ENCODE measurements around the gene PRDM16. TPM values are rescaled to one million over a fixed set of nuclear protein-coding genes. Genes with fewer than 3 reads are reported as not detected.

Gene PRDM16
- total RNA-seq, 1 experiment from 2014 or later, result 5.3 TPM

DNA sequence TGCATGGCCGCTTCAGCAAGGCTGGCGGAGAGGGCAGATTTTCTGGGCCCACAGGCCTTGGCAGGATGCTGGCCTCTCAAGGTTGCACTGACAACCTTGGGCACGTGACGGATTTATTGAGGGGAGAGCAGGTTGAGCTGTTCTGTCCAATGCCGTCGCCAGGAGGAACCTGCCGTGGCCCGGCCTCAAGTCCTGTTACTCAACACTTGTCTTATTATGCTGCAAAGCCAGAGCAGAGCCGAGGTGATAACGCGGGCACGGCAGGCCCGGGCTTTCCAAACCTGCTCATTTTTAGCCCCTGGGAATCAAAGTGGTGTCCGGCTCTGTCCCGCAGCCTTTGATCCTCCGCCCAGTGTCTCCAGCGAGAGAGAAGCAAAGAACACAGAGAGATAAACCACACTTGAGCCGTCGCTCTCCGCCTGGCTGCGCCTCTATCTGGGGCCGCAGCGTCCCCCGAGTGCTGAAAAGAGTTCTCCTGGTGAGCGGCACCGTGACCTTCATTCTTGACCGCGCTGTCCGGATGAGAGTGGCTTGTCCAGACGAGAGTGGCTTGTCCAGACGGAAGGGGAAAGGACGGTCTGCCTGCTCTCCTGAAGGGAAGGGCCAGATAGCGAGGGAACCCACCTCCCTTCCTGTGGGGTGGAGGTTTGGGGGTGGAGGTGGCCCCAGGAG lies 223.2 kb downstream of the PRDM16 start:
- POLR2A ChIA-PET, result no interaction called here
- peaks cover 22% of the 10 kb centered on the region for H3K4me1 Mint-ChIP-seq (ENCODE audit: low read depth, unreplicated experiment)
- CTCF ChIA-PET, result interaction anchor here (1.6 kb wide), 1 partner anchor 28 kb away, joined by 6 read pairs; no protein-coding TSS in a partner anchor
- DNase-seq, result peak; percentile 46 to 65
- H3K36me3 Mint-ChIP-seq (ENCODE audit: insufficient read depth, unreplicated experiment), result peaks cover 6% of the 10 kb centered on the region
- no peaks in the 10 kb centered on the region for H3K9me3 Mint-ChIP-seq (ENCODE audit: unreplicated experiment)
- BruUV-seq (replicated peaks), result no TSS peak
- peaks cover 44% of the 10 kb centered on the region for H3K4me1 ChIP-seq
- peak overlapping the region; percentile 36 for H3K4me3 Mint-ChIP-seq (ENCODE audit: unreplicated experiment)
- no peaks in the 10 kb centered on the region for H3K27me3 ChIP-seq (replicated peaks; ENCODE audit: control insufficient read depth, insufficient read depth, low read length)
- TF ChIP-seq, protein P1, sequence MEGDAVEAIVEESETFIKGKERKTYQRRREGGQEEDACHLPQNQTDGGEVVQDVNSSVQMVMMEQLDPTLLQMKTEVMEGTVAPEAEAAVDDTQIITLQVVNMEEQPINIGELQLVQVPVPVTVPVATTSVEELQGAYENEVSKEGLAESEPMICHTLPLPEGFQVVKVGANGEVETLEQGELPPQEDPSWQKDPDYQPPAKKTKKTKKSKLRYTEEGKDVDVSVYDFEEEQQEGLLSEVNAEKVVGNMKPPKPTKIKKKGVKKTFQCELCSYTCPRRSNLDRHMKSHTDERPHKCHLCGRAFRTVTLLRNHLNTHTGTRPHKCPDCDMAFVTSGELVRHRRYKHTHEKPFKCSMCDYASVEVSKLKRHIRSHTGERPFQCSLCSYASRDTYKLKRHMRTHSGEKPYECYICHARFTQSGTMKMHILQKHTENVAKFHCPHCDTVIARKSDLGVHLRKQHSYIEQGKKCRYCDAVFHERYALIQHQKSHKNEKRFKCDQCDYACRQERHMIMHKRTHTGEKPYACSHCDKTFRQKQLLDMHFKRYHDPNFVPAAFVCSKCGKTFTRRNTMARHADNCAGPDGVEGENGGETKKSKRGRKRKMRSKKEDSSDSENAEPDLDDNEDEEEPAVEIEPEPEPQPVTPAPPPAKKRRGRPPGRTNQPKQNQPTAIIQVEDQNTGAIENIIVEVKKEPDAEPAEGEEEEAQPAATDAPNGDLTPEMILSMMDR (IDR thresholded peaks at IDR 0.05; ENCODE audit: insufficient read depth in 1 of 2, low read depth in 1 of 2, low read length in 1 of 2, severe bottlenecking in 1 of 2, unreplicated experiment in 1 of 2), result no peak
- intact Hi-C loops (cut with micrococcal nuclease; ENCODE audit: unreplicated experiment), result no loop called here
- H3K4me3 ChIP-seq (ENCODE audit: low read depth, low read length), result no peak overlapping the region
- no peaks in the 10 kb centered on the region for H3K9me3 ChIP-seq
- peak overlapping the region; percentile 33 for H3K27ac Mint-ChIP-seq (ENCODE audit: unreplicated experiment)
- no peaks in the 10 kb centered on the region for H3K36me3 ChIP-seq (ENCODE audit: control insufficient read depth, insufficient read depth, low read length)
- H3K27me3 Mint-ChIP-seq (ENCODE audit: insufficient read depth, unreplicated experiment), result no peaks in the 10 kb centered on the region

DNA sequence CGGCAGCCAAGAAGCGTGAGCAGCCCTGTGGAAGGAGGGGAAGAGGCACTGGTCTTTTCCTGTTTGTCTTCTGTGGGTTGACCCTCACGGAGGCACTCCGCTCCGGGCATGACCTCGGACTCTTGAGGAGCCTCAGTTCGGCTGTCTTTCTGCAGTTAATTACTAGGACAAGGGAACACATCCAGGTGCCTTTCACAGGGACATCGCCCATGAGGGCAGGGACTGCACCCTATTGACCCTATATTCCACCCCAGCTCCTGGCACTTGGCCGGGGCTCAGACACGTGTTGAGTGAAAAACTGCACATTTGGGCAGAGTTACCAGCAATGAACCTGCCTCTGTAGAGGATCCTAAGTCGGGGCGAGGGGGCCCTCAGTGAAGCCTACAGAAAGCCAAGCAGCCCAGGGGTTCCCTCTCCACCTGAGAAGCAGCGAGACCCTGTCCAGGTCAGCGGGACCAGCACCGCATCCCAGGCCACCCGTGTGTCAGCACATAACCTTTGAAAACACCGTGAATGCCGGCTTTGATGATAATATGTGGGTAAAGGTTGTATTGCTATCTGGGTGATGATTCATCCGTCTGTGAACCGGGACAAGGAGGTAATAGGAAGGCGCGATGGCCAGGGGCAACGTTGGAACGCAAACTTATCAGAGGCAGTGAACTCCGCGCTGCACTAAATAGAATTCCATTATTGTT lies 224.0 kb downstream of the PRDM16 start:
- no peaks in the 10 kb centered on the region for H3K36me3 ChIP-seq (ENCODE audit: control insufficient read depth, insufficient read depth, low read length)
- ChIA-PET CTCF (interaction anchor here (0.6 to 1.6 kb wide), 2 partner anchors 28 to 68 kb away, joined by 3 to 6 read pairs; no protein-coding TSS in a partner anchor), POLR2A (interaction anchor here (0.9 kb wide), 1 partner anchor 20 kb away, joined by 5 read pairs; no protein-coding TSS in a partner anchor)
- no peaks in the 10 kb centered on the region for H3K9me3 ChIP-seq
- Mint-ChIP-seq H3K4me3 (ENCODE audit: unreplicated experiment) (peak overlapping the region; percentile 59), H3K4me1 (ENCODE audit: low read depth, unreplicated experiment) (peaks cover 22% of the 10 kb centered on the region), H3K9me3 (ENCODE audit: unreplicated experiment) (no peaks in the 10 kb centered on the region), H3K36me3 (ENCODE audit: insufficient read depth, unreplicated experiment) (peaks cover 6% of the 10 kb centered on the region), H3K27me3 (ENCODE audit: insufficient read depth, unreplicated experiment) (no peaks in the 10 kb centered on the region), H3K27ac (ENCODE audit: unreplicated experiment) (peak overlapping the region; percentile 33)
- no peaks in the 10 kb centered on the region for H3K27me3 ChIP-seq (replicated peaks; ENCODE audit: control insufficient read depth, insufficient read depth, low read length)
- TSS peak; percentile 41 for BruUV-seq (replicated peaks)
- peaks cover 44% of the 10 kb centered on the region for H3K4me1 ChIP-seq
- intact Hi-C loops (cut with micrococcal nuclease; ENCODE audit: unreplicated experiment), result loop anchor here (1.0 kb wide), 1 partner anchor 27 kb away; no protein-coding TSS in a partner anchor
- peak; percentile 74 to 86 for DNase-seq
- TF ChIP-seq, protein P1 (IDR thresholded peaks at IDR 0.05; ENCODE audit: insufficient read depth in 1 of 2, low read depth in 1 of 2, low read length in 1 of 2, severe bottlenecking in 1 of 2, unreplicated experiment in 1 of 2), result no peak
- H3K4me3 ChIP-seq (ENCODE audit: low read depth, low read length), result no peak overlapping the region

DNA sequence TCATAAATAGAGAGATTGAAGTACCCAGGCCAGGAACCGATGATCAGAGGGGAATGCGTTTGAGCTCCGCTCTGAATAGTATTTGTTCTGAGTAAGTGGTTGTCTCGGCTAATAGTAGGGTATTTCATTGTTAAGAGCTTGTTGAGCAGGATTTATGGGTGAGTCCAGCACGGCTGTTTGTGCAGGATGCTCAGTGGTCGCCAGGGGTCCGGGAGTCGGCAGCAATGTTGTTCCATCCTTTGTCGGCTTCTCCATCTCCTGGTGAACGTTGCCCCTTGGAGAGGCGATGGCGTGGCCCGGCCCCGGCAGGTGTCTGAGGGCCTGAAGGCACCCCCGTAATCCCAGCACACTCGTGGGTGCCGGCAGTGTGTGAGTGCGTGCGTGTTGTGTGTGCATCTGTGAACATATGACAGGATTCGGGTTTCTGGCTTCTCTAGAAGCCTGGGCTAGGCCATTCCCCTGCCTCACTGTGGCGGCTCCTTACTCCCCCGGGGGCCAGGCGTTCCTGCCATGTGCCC lies 224.6 kb downstream of the PRDM16 start:
- Histone ChIP-seq H3K4me3 (ENCODE audit: low read depth, low read length) (no peak overlapping the region), H3K9me3 (no peaks in the 10 kb centered on the region), H3K36me3 (ENCODE audit: control insufficient read depth, insufficient read depth, low read length) (no peaks in the 10 kb centered on the region), H3K4me1 (peaks cover 44% of the 10 kb centered on the region), H3K27me3 (replicated peaks; ENCODE audit: control insufficient read depth, insufficient read depth, low read length) (no peaks in the 10 kb centered on the region)
- Mint-ChIP-seq H3K27me3 (ENCODE audit: insufficient read depth, unreplicated experiment) (no peaks in the 10 kb centered on the region), H3K27ac (ENCODE audit: unreplicated experiment) (peak overlapping the region; percentile 33), H3K4me3 (ENCODE audit: unreplicated experiment) (peak overlapping the region; percentile 59), H3K4me1 (ENCODE audit: low read depth, unreplicated experiment) (peaks cover 22% of the 10 kb centered on the region), H3K36me3 (ENCODE audit: insufficient read depth, unreplicated experiment) (peaks cover 6% of the 10 kb centered on the region), H3K9me3 (ENCODE audit: unreplicated experiment) (no peaks in the 10 kb centered on the region)
- ChIA-PET POLR2A (interaction anchor here (0.9 kb wide), 1 partner anchor 20 kb away, joined by 5 read pairs; no protein-coding TSS in a partner anchor), CTCF (interaction anchor here (0.6 to 1.6 kb wide), 3 partner anchors 19 to 67 kb away, joined by 3 to 6 read pairs (median 3); no protein-coding TSS in a partner anchor)
- intact Hi-C loops (cut with micrococcal nuclease; ENCODE audit: unreplicated experiment), result loop anchor here (1.0 kb wide), 1 partner anchor 27 kb away; no protein-coding TSS in a partner anchor
- BruUV-seq (replicated peaks), result no TSS peak
- TF ChIP-seq, protein P1 (IDR thresholded peaks at IDR 0.05; ENCODE audit: insufficient read depth in 1 of 2, low read depth in 1 of 2, low read length in 1 of 2, severe bottlenecking in 1 of 2, unreplicated experiment in 1 of 2), result peak in 1 of 2 experiments; percentile 7
- peak in 1 of 2 experiments; percentile 55 for DNase-seq
